ENCODE measurements around the gene GRID2.

The GRID2 gene

DNA sequence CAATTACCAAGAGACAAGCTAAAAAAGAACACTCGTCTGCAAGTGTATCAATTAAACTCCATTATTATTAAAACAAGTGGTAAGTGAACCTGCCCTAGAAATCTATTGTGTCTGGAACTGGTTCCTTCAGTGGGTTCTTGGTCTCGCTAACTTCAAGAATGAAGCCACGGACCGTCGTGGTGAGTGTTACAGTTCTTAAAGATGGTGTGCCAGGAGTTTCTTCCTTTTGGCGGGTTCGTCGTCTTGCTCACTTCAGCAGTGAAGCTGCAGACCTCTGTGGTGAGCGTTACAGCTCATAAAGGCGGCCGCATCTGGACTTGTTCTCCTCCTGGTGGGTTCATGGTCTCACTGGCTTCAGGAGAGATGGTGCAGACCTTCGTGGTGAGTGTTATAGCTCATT, 231.8 kb downstream of the GRID2 start:
- no peak for DNase-seq

GRCh38 chr4:92551616-92552015, 247.8 kb downstream of the GRID2 start:
- no peak for DNase-seq

- DNase-seq: no peak
Observed at GRCh38 chr4:92566269-92566668, 262.5 kb downstream of the GRID2 start.

DNA sequence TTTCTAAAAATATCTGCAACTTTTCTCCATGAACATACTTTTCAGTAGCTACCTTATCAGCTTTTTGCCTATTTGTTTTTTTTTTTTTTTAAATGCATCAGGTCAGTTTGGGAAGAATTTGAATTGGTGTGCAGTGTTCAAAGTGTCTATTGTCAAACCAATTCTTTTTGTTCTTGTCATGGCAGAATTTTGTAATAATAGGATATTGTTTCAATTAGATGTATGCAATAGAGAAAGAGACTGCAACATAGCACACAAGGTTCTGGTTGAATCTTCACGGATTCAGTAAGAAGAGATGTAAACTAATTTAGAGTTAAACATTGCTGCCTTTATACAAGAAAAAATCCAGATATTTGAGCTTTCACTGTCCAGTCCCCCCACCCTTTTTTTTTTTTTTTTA, 277.1 kb downstream of the GRID2 start:
- no peak for DNase-seq

DNA sequence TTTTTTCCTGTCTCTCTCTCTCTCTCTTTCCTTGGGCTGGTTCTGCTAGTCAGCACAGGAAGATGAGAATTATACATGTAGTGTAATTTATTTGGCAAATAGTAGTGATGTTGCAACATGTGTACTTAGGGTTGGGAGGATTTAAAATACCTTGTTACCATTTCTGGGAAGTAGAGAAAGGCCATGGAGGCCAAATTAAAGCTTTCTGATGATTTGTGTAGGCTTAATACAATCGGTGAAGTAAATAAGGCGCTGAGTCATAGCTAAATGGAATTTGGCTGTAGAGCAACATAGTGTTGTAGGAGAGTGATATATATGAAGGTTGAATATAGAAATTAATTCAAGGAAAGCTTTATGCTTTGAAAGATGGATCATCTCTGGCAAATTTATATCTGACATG, 295.3 kb downstream of the GRID2 start:
- DNase-seq: no peak

DNA sequence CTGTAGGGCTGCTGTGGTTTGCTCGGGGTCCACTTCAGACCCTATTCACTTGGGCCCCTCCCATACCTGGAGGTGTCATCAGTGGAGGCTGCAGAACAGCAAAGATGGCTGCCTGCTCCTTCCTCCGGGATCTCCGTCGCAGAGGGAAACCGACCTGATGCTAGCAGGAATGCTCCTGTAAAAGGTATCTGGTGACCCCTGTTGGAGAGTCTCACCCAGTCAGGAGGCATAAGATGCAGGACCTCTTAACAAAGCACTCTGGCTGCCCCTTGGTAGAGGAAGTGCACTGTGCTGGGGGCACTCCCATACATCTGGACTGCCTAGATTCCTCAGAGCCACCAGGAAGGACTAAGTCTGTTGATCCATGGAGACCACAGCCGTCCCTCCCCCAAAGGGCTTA, 296.9 kb downstream of the GRID2 start:
- no peak for DNase-seq

- DNase-seq: no peak
Observed at GRCh38 chr4:92606227-92606626, 302.5 kb downstream of the GRID2 start.

DNA sequence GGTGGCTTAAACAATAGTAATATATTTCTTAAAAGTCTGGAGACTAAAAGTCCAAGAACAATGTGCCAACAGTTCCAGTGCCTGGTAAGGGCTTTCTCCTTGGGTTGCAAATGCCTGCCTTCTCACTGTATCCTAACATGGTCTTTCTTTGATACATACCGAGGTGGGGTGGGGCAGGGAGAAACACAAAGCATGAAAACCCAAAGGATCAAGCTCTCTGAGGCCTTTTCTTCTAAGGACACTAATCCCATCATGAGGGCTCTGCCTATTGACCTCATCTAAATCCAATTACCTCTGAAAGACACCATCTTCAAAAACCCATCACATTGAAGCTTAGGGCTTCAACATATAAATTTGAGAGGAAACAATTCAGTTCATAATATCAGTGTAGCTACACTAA, 311.3 kb downstream of the GRID2 start:
- DNase-seq: no peak

DNA sequence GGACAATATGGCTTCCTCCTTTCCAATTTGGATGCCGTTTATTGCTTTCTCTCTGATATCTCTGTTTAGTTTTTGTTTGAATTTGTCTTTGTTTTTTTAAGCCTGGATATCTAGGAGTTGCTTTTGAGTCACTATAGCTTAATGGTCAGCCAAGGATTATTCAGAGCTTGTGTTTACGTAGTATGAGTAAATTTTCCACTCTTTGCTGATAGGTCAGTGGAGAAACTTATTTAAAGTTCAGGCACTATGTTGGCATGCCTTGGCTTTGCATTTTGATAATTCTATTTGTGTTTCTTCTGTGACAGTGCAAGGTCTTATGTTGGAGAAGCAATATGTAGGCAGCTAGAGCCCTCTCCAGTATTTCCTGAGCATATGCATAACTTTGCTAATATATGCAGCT, 315.2 kb downstream of the GRID2 start:
- DNase-seq: no peak

- no peak for DNase-seq
Observed at GRCh38 chr4:92629302-92629701, 325.5 kb downstream of the GRID2 start.

DNA sequence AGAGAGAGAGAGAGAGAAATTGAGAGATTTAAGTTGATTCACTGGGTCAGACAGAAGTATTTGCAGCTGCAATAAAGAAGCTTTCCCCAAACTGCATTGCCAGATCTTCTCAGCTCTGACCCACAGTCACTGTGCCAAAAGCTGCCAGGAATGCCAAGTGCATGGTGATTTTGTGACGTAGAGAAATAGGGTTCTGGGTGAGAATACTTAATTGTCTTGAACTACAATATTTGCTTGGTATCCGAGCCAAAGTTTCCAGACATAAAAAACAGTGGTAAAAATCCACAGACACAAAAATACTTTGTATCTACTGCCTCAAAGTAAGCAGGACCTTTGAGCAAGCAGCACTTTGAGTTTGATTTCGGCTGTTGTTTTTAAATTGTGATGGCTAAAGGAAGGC, 331.1 kb downstream of the GRID2 start:
- DNase-seq: no peak

- no peak for DNase-seq
Observed at GRCh38 chr4:92636038-92636806, 332.5 kb downstream of the GRID2 start.

DNA sequence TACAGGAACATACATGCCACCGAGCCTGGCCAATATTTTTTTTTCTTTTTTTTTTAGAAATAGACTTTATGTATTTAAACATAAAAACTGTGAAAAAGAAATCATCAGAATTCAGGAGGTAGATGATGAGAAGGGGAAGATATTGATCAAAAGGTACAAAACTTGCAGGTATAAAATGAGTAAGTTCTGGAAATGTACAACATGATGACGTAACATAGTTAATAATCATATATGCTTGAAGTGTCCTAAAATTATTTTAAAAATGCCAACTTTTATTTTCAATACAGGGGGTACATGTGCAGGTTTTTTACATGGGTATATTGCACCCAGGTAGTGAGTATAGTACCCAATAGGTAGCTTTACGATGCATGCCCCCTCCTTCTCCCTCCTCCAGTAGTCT, 337.6 kb downstream of the GRID2 start:
- DNase-seq: no peak

- DNase-seq: no peak
Observed at GRCh38 chr4:92646826-92647225, 343.1 kb downstream of the GRID2 start.

DNA sequence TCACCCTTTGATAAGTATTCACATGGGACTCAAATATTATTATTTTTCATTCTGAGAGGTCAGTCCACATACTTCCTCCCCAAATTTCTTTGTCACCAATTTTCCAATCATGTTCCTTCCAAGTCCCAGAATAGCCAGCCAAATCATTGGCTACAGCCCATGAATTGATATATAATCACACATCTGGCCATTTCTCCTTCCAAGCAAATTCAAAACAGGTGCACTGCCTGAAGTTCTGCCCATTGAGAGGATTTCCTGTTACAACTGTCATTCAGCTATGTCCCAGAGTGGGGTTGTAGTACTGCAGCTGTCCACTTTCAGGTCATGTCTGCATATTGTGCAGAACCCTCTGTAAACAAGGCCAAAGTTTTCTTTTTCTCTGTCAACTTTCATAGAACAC, 347.8 kb downstream of the GRID2 start:
- DNase-seq: no peak

DNA sequence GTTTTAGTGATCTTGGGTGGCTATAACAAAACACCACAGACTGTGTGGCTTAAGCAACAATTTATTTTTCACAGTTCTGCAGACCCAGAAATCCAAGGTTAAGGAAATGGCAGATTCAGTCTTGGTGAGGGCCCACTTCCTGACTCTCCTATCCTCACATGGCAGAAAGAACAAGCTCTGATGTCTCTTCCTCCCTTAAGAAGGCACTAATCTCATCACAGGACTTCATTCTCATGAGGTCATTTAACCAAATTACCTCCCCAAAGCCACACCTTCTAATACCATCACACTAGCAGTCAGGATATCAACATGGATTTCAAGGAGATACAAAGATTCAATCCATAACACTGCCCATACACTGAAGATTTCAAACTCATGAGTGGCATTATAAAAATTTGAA, 350.3 kb downstream of the GRID2 start:
- DNase-seq: no peak

DNA sequence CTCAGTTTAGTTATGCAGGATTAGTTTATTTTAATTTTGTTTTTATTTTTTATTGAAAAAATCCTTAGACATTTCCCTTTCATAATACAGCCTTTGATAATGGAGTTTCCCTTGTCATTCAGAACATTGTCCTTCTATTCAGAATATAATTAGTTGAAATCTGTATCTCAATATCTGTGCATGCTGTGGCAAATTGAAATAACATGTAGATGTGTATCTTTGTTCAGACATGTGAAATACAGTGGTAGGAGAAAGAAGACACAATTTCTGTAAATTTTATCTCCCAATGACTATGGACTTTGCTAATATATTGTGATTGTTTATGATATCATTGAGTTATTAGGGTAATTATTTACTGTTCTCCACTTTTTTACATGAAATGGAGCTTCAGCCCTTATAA, 353.9 kb downstream of the GRID2 start:
- no peak for DNase-seq

GRCh38 chr4:92658318-92658717, 354.6 kb downstream of the GRID2 start:
- DNase-seq: no peak

DNA sequence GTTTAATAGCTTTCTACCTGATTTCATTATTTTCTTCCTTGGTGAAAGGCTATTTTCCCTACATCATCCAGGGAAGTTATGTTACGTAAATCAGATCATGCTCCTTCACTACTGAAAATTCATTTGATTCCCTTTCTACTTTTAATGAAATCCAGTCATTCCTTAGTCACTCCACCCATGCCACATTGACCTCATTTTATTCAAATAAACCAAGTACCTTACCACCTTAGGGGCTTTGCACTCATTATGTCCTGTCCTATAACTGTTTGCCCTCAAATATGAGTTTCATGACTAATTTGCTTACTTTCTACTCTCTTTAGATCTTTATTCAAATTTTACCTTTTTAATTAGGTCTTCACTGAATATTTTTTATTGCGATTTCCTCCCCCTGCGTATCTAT, 374.0 kb downstream of the GRID2 start:
- no peak for DNase-seq

DNA sequence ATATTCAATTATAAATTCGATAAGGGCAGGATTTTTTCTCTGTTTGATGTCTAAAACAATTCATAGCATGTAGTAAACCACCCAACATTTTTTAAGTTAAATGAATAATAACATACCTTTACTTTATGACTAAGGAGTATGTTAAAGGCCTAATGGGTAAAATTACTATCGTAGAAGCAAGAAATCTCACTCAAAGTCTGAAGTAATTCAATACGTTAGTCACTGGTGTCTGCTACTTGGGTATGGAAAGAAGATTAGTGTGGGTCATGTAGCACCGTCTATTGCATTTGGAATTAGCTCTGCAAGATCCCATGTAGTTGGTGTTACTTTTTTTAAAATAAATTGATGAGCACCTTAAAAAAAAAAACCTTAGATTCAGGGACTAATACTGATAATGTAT, 374.5 kb downstream of the GRID2 start:
- no peak for DNase-seq

GRCh38 chr4:92679149-92679548, 375.4 kb downstream of the GRID2 start:
- DNase-seq: no peak

DNA sequence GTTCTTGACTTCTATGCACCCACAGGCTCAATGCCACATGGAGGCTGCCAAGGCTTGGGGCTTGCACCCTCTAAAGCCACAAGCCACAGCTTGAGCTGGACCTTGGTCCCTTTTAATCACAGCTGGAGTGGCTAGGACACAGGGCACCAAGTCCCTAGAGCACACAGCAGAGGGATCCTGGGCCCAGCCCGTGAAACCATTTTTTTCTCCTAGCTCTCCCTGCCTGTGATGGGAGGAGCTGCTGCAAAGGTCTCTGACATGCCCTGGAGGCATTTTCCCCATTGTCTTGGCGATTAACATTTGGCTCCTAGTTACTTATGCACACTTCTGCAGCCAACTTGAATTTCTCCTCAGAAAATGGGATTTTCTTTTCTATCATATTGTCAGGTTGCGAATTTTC, 410.9 kb downstream of the GRID2 start:
- DNase-seq: no peak

GRCh38 chr4:92733231-92733630, 429.5 kb downstream of the GRID2 start:
- DNase-seq: no peak

DNA sequence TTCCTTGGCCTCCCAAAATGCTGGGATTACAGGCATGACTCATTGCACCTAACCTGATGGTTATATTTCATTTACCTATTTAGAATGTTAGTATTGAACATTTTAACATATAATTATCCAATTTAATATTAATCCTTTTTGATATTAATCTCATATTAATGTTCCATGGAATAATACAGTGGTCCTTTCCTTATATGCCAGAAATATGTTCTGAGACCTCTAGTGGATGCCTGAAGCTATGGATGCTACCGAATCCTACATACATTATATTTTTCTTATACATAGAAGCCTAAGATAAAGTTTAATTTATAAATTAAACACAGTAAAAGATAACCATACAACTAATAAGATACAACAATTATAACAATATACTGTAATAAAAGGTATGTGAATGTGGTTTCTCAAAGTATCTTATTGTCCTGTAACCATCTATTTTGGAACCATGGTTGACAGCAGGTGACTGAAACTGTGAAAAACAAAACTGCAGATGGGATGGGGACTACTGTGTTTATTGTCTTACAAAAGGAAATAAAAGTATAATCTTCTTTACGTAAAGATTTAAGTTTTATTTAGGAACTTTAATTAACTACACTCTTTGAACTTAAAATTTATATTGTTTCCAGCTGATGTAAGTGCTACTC, 431.4 kb downstream of the GRID2 start:
- no peak for DNase-seq

DNA sequence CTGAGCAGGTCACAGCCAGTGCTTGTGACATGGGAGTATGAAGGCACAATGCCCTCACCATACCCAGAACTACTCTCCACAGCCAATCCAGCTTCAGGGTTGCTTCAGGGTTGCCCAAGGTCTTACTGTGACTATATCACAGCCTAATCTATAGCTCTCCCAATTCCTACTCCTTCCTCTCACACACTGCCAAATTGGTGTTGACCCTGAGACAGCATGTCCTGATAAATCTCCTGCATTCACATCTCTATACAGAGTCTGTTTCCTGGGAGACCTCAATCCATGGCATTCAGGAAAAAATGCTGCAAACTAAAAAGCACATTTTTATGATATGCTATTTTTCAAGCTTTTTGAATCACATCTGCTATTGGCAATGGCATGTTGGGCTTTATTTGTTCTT, 456.7 kb downstream of the GRID2 start:
- DNase-seq: no peak

Data from NCI-H510A treated with DMSO at 0.1 percent for 48 hours (cell line).